Activated naive CD4-positive, alpha-beta T cell treated with anti-CD3 and anti-CD28 coated beads, Interleukin-2, amount 50 U/mL, for 72 hours (primary cell): Measurements from ENCODE around the gene CDKN2D. TPM values are rescaled to one million over a fixed set of nuclear protein-coding genes. Genes with fewer than 3 reads are reported as not detected.

Source experiments
- ATAC-seq, 2 donors: fragments of 150-1000 bp; cut with Tn5 transposase; 2 replicates each; pipeline ENCODE4 v1.10.0; 2021; ENCODE audit warnings: mild to moderate bottlenecking in 2 of 2, moderate library complexity in 2 of 2
- DNase-seq, 2 donors: peaks; one replicate each; pipeline ENCODE4 v3.0.0; 2021 to 2022; ENCODE audit warnings: low spot score in 2 of 2
- H3K27ac Mint-ChIP-seq, 2 donors: one replicate each; pipeline ENCODE4 v1.8.0; 2022; ENCODE audit warnings: mild to moderate bottlenecking in 2 of 2, mixed read lengths in 2 of 2
- H3K36me3 Mint-ChIP-seq, 2 donors: one replicate each; pipeline ENCODE4 v1.8.0; 2022; ENCODE audit warnings: mixed read lengths in 2 of 2
- H3K9me3 Mint-ChIP-seq, 2 donors: one replicate each; pipeline ENCODE4 v1.8.0; 2022; ENCODE audit warnings: mixed read lengths in 2 of 2
- total RNA-seq, 2 donors: library from RNA; stranded (reverse); gene quantifications; one replicate each; pipeline ENCODE4 v1.2.3, GENCODE V29; 2022

CDKN2D gene
- total RNA-seq, 2 donors from 2014 or later, result 43.4 to 248 TPM

DNA sequence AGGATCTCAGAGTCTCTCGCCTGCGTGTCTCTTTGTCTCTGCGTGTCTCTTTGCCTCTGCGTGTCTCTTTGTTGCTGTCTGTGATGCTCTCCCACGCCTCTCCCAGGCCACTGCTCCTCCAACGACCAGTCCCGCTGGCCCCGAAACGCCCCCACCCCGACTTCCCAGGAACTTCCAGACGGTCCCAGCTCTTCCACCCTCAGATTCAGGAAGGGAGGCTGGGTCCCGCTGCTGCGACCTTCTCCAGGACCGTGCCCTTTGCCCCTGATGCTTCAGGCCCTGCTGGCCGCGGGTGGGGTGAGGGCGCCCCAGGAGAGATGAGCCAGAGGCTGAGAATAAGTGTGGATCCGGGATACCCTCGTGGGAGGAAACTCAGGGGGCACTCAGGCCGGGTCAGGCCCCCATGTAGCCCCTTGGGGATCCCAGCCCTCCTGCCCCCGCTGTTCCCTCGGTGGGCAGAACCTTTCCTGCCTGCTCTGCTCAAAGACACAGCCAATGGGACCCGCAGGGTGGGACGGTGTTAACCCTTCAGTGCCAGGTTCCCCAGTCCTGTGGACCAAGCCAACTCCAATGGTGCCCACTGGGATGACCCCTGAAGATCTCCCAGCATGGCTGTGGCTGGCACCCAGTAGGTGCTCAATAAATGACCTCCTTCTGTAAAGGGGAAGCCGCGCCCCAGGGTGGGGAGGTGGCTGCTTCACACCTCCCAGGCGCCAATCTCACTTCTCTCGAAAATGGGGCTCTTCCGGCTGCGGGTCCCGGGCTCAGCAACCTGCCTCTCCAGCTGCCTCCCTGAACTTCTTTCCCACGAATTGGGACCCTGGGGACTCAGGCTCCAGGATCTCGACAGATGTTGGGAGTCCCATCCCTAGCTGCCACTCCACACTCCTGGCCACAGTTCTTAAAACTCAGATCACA is 50.1 kb downstream of the CDKN2D start:
- ATAC-seq, result no peak
- DNase-seq, result no peak
- no peaks in the 10 kb centered on the region for H3K9me3 Mint-ChIP-seq
- H3K27ac Mint-ChIP-seq, result peak overlapping the region in 1 of 2 donors; percentile 1
- H3K36me3 Mint-ChIP-seq, result peaks cover 0 to 5% of the 10 kb centered on the region in 2 donors

DNA sequence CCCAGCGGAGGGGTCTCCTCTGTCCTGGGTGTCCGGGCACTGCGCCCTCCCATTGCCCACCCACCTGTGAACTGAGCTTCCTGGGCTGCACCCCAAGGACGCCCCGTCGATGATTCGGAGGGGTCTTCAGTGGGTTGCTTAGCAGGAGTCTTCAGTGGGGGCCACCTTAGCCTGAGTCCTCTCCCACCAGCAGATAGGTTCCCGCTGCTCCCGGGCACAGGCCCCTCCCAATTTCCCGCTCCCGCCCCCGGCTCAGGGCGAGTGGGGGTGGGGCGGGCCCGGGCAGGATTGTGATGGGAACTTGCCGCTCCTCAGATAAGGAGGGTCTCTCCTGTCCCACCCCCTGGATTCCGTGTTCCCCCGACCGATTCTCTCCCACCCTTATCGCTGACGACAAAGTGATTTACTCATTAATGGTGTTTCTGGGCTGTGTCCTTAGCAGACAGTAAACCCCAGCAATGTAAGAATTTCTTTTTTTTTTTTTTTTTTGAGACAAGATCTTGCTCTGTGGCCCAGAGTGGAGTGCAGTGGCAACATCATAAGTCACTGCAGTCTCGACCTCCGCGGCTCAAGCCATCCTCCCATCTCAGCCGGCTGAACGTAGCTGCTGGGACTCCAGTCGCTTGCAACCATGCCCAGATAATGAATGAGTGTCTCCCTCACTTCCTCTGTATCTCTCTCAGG is 50.9 kb downstream of the CDKN2D start:
- DNase-seq (no peak), ATAC-seq (peak in 1 of 2 donors; percentile 43)

DNA sequence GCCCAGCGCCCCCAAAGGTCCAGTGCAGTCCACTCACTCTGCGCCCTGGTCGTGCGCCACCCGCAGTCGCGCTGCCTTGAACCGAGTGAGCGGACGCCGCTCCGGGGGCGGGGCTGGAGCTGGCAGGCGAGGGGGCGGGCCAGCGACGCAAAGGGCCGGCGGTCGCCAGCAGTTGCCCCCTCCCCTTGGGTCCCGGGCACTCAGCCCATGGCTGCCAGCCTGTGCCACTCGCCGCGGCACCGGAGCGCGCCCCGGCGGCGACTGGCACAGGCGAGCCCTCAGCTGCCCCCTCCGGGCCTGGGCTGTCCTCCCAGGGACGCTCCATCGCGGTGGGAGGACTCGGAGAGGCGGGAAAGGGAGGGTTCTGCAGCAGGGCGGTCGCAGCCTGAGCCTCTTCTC is 51.4 kb downstream of the CDKN2D start, which contains the start of gene S1PR5:
S1PR5 (minus strand) TSS at position 87 of the 399 bp plus-strand sequence. CDS start 2,436 bp downstream, outside the sequence.
- ATAC-seq (peak; percentile 27 to 41), DNase-seq (no peak)
- Mint-ChIP-seq H3K36me3 (peaks cover 0 to 12% of the 10 kb centered on the region in 2 donors), H3K9me3 (no peaks in the 10 kb centered on the region), H3K27ac (no peak within 1 kb of the TSS)

More for the DNA sequence above, 50.9 kb downstream of the CDKN2D start:
- Mint-ChIP-seq H3K9me3 (no peaks in the 10 kb centered on the region), H3K27ac (no peak overlapping the region), H3K36me3 (peaks cover 0 to 12% of the 10 kb centered on the region in 2 donors)

DNA sequence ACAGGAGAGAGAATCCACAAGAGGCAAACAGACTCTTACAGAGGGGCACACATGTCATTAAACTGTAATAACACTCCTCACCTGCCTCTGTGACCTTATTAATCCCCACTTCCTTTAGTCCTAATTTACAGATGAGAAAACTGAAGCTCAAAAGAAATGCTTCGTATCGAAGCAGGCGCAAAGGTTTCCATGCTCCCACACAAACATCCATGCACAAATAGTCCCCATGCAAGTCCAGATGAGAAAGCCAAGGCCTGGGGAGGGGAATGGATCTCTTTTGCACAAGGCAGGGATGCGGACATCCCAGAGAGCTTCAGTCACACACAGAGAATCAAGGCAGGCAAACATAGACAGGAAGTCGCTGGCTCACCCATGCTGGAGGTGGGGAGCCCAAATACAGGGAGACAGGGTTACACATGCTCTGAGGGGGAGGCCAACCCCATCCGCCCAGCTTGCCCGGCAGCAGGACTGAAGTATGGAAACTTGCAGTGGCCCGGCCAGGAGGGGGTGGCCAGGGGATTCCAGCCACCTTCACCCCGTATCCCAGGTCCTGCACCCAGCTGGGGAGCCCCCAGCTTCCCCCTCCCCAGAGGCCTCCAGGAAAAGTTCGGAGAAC is 52.0 kb downstream of the CDKN2D start:
- no peak for ATAC-seq

More for the DNA sequence above, 52.0 kb downstream of the CDKN2D start:
- DNase-seq, result no peak
- Mint-ChIP-seq H3K36me3 (peaks cover 0 to 12% of the 10 kb centered on the region in 2 donors), H3K27ac (no peak overlapping the region), H3K9me3 (no peaks in the 10 kb centered on the region)

Other genes starting within 250 kb of the CDKN2D start
- gene RAVER1, start 235.4 kb downstream of the CDKN2D start, total RNA-seq, result 100 to 1,000 TPM in 1 of 2 donors, 10 to 100 TPM in 1; 52.5 to 101 TPM
- gene ICAM3, start 229.4 kb downstream of the CDKN2D start, total RNA-seq, result 100 to 1,000 TPM; 143 to 145 TPM
- 100 to 1,000 TPM; 164 to 232 TPM for gene TYK2, start 188.4 kb downstream of the CDKN2D start, total RNA-seq
- 100 to 1,000 TPM; 140 to 188 TPM for gene CDC37, start 165.4 kb downstream of the CDKN2D start, total RNA-seq
- 1 to 10 TPM; 2.7 to 5.0 TPM for gene PDE4A, start 148.4 kb downstream of the CDKN2D start, total RNA-seq
- gene KEAP1, start 65.6 kb downstream of the CDKN2D start, total RNA-seq, result 10 to 100 TPM; 68.2 to 68.4 TPM
- gene S1PR5, start 51.5 kb downstream of the CDKN2D start, total RNA-seq, result under 1 TPM; 0.23 to 0.27 TPM
- 10 to 100 TPM; 21.0 to 67.4 TPM for gene ATG4D, start 25.1 kb downstream of the CDKN2D start, total RNA-seq
- 10 to 100 TPM; 55.6 to 62.7 TPM for gene KRI1, start 3.0 kb downstream of the CDKN2D start, total RNA-seq
- not detected for gene AP1M2, start 18.3 kb upstream of the CDKN2D start, total RNA-seq
- gene SLC44A2, start 56.6 kb upstream of the CDKN2D start, total RNA-seq, result 10 to 100 TPM; 81.3 to 92.0 TPM
- gene ILF3, start 85.4 kb upstream of the CDKN2D start, total RNA-seq, result 100 to 1,000 TPM; 372 to 377 TPM
- 10 to 100 TPM; 47.4 to 48.4 TPM for gene QTRT1, start 132.5 kb upstream of the CDKN2D start, total RNA-seq
- 100 to 1,000 TPM; 191 to 219 TPM for gene DNM2, start 149.1 kb upstream of the CDKN2D start, total RNA-seq